HL-60/S4 (cell line): ENCODE measurements around the gene IGF2.

Experiments
- in situ Hi-C: fragments of 300-500 bp; cut with MboI; formaldehyde crosslinking; loops from 2 replicates; pipeline ENCODE4 v1.14.3; 2022; ENCODE audit warnings: low sequenced_read_pairs

The IGF2 gene

GRCh38 chr11:2096011-2096918 lies 42.9 kb downstream of the IGF2 start:
- in situ Hi-C loops, result no loop called here

GRCh38 chr11:2095542-2095941 lies 43.6 kb downstream of the IGF2 start:
- in situ Hi-C loops, result no loop called here

- in situ Hi-C loops, result no loop called here
These were observed 44.0 kb downstream of the IGF2 start for GRCh38 chr11:2095198-2095520.

- in situ Hi-C loops, result no loop called here
These were observed 44.6 kb downstream of the IGF2 start for GRCh38 chr11:2094354-2095197.

- in situ Hi-C loops, result no loop called here
These were observed 45.4 kb downstream of the IGF2 start for GRCh38 chr11:2093575-2094353.

- in situ Hi-C loops, result no loop called here
These were observed 46.2 kb downstream of the IGF2 start for GRCh38 chr11:2092956-2093412.

- in situ Hi-C loops, result no loop called here
These were observed 46.7 kb downstream of the IGF2 start for GRCh38 chr11:2092464-2092910.

- in situ Hi-C loops, result no loop called here
These were observed 47.3 kb downstream of the IGF2 start for GRCh38 chr11:2091786-2092463.

GRCh38 chr11:2091112-2091746 lies 48.0 kb downstream of the IGF2 start:
- in situ Hi-C loops, result no loop called here

GRCh38 chr11:2090172-2091111 lies 48.7 kb downstream of the IGF2 start:
- in situ Hi-C loops, result no loop called here

GRCh38 chr11:2089536-2090165 lies 49.5 kb downstream of the IGF2 start:
- in situ Hi-C loops, result no loop called here

- in situ Hi-C loops, result no loop called here
These were observed 50.2 kb downstream of the IGF2 start for GRCh38 chr11:2088746-2089535.

- in situ Hi-C loops, result no loop called here
These were observed 50.9 kb downstream of the IGF2 start for GRCh38 chr11:2088284-2088683.

- in situ Hi-C loops, result no loop called here
These were observed 52.7 kb downstream of the IGF2 start for GRCh38 chr11:2086239-2087040.

- in situ Hi-C loops, result no loop called here
These were observed 53.7 kb downstream of the IGF2 start for GRCh38 chr11:2085251-2086066.

GRCh38 chr11:2084721-2085120 lies 54.5 kb downstream of the IGF2 start:
- in situ Hi-C loops, result no loop called here
